ENCODE results near the gene NFATC2IP. TPM values are rescaled to one million over a fixed set of nuclear protein-coding genes. Genes with fewer than 3 reads are reported as not detected.

Gene NFATC2IP
- total RNA-seq, 2 donors from 2014 or later, result 81.1 to 97.6 TPM

DNA sequence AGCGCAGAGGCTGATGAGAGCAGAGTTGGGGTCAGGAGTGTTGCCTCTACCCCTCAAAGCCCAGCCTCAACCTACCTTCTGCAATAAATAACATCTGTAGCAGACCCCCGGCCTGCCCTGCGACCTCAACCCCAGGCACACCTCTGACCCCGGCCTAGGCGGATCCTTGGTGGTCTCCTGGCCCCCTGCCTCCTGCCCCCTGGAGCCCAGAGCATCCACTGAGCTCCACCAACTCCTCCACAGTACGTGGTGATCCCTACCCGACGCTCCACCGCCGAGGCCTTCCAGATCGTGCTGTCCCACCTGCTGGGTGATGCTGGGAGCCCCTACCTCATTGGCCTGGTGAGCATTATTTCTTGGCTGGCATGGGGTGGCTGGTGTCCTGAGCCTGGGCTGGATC, 32.2 kb downstream of the NFATC2IP start:
- ATAC-seq (replicated peaks in 1 of 2) (no peak), DNase-seq (no peak)
- Mint-ChIP-seq H3K4me3 (no peak overlapping the region), H3K27me3 (ENCODE audit: low read depth) (no peaks in the 10 kb centered on the region), H3K27ac (no peak overlapping the region), H3K9me3 (peaks cover 6 to 11% of the 10 kb centered on the region in 2 donors), H3K36me3 (ENCODE audit: insufficient read depth in 2 of 2) (peaks cover 27 to 48% of the 10 kb centered on the region in 2 donors), H3K4me1 (ENCODE audit: low read depth) (peaks cover 33% of the 10 kb centered on the region)

DNA sequence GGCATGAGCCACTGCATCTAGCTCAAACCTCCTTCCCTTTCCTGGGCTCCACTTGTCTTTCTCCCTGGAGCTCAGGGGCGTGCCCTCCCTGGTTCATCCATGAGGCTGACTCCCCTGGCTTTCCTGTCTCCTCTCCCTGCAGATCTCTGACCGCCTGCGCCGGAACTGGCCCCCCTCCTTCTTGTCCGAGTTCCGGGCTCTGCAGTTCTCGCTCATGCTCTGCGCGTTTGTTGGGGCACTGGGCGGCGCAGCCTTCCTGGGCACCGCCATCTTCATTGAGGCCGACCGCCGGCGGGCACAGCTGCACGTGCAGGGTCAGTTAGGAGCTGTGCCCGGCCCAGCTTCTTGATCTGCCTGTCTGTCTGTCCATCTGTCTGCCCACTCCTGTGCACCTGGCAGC, 32.9 kb downstream of the NFATC2IP start:
- no peak for DNase-seq
- no peaks in the 10 kb centered on the region for H3K27me3 Mint-ChIP-seq (ENCODE audit: low read depth)
- H3K27ac Mint-ChIP-seq, result peak overlapping the region; percentile 43
- peak overlapping the region; percentile 77 to 83 for H3K4me3 Mint-ChIP-seq
- peaks cover 33% of the 10 kb centered on the region for H3K4me1 Mint-ChIP-seq (ENCODE audit: low read depth)
- no peak for ATAC-seq (replicated peaks in 1 of 2)
- peaks cover 6 to 11% of the 10 kb centered on the region in 2 donors for H3K9me3 Mint-ChIP-seq
- H3K36me3 Mint-ChIP-seq (ENCODE audit: insufficient read depth in 2 of 2), result peaks cover 31 to 51% of the 10 kb centered on the region in 2 donors

DNA sequence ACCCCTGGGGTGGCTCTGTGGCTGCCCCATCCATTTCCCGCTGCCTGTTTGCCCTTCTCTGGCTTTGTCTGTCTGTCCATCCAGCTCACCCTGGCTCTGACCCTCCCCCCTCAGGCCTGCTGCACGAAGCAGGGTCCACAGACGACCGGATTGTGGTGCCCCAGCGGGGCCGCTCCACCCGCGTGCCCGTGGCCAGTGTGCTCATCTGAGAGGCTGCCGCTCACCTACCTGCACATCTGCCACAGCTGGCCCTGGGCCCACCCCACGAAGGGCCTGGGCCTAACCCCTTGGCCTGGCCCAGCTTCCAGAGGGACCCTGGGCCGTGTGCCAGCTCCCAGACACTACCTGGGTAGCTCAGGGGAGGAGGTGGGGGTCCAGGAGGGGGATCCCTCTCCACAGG, 33.4 kb downstream of the NFATC2IP start:
- Mint-ChIP-seq H3K4me1 (ENCODE audit: low read depth) (peaks cover 38% of the 10 kb centered on the region), H3K36me3 (ENCODE audit: insufficient read depth in 2 of 2) (peaks cover 31 to 55% of the 10 kb centered on the region in 2 donors), H3K27me3 (ENCODE audit: low read depth) (no peaks in the 10 kb centered on the region), H3K27ac (peak overlapping the region; percentile 93), H3K9me3 (peaks cover 6 to 11% of the 10 kb centered on the region in 2 donors), H3K4me3 (peak overlapping the region; percentile 77 to 83)
- no peak for DNase-seq
- ATAC-seq (replicated peaks in 1 of 2), result peak in 1 of 2 donors; percentile 1

DNA sequence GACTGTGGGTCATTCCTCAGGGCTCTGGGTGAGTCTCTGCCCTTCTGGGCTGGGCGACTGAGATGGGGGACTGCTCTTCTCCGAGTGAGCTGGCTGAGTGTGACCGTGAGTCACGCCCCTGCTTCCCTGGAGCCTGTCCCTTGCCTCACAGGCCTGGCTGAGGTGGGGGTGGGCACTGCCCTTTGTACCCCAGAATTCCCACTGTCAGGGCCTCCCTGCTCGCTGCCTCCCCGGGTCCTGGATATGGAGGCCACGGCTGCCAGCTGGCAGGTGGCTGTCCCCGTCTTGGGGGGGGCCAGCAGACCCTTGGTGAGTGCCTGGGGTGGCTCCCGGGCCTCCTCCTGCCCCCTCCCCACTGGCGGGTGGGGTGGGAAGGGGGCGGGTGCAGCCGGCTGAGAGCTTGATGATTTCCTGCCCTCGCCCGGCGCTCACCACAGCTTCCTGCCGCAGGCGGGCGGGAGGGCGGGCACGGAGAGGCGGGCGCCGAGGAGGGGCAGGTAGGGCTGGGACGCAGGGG, 33.9 kb downstream of the NFATC2IP start, which contains the start of gene LAT:
TSS of gene LAT (plus strand) at position 434 of the 517 bp plus-strand sequence. CDS start 366 bp downstream, outside the sequence.
- Mint-ChIP-seq H3K4me3 (peak within 1 kb of the TSS; percentile 95 to 99), H3K36me3 (ENCODE audit: insufficient read depth in 2 of 2) (peaks cover 34 to 58% of the 10 kb centered on the region in 2 donors), H3K9me3 (peaks cover 6 to 11% of the 10 kb centered on the region in 2 donors), H3K27me3 (ENCODE audit: low read depth) (no peaks in the 10 kb centered on the region), H3K4me1 (ENCODE audit: low read depth) (peaks cover 44% of the 10 kb centered on the region), H3K27ac (peak within 1 kb of the TSS; percentile 96)
- ATAC-seq (replicated peaks in 1 of 2), result peak; percentile 71 to 75
- DNase-seq, result peak; percentile 79 to 82

DNA sequence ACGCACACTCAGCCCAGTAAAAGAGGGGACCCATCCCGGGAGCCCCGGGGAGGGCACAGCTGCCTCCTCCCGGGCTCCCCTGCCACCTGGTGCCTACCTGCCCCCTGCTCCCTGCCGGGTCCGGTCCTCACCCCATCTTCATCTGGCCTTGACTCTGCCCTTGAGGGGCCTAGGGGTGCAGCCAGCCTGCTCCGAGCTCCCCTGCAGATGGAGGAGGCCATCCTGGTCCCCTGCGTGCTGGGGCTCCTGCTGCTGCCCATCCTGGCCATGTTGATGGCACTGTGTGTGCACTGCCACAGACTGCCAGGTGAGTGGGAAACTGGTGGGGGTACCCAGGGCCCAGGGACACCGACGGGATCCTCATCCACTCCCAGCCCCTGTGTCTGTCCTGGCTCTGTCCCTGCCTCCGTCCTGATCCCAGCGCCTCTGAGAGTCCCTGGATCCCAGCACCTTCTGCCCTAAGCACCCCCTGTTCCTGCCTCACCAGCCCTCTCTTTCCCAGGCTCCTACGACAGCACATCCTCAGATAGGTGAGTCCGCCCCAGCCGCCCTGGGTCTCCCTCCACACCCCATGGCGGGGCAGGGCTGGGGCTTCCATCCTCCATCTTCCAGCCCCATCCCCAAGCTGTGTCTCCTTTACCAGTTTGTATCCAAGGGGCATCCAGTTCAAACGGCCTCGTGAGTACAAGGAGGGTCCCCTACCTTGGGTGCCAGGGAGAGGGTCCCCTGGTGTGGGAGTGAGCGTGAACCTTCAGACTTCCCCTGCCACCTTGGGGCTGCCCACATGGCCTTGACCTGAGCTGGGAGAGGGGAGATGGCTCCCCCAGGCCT, 34.7 kb downstream of the NFATC2IP start:
- Mint-ChIP-seq H3K4me3 (peak overlapping the region; percentile 95 to 99), H3K36me3 (ENCODE audit: insufficient read depth in 2 of 2) (peaks cover 34 to 61% of the 10 kb centered on the region in 2 donors), H3K27ac (peak overlapping the region; percentile 96), H3K4me1 (ENCODE audit: low read depth) (peaks cover 51% of the 10 kb centered on the region), H3K27me3 (ENCODE audit: low read depth) (no peaks in the 10 kb centered on the region), H3K9me3 (peaks cover 6 to 11% of the 10 kb centered on the region in 2 donors)
- ATAC-seq (replicated peaks in 1 of 2) (peak; percentile 20 to 24), DNase-seq (peak in 1 of 2 donors; percentile 39)

DNA sequence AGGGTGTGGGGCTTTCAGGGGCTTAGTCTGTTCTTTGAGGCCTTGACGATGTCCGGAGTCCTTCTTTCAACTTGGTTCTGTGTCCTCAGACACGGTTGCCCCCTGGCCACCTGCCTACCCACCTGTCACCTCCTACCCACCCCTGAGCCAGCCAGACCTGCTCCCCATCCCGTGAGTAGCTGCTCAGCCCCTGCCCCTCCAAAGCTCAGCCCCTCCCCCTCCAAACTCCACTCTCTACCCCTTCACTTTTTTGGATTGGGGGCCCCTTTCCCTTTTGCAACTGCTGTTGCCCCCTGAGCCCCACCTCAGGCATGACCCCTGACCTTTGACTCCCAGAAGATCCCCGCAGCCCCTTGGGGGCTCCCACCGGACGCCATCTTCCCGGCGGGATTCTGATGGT, 35.3 kb downstream of the NFATC2IP start:
- H3K27ac Mint-ChIP-seq, result peak overlapping the region; percentile 96
- peak overlapping the region; percentile 95 to 99 for H3K4me3 Mint-ChIP-seq
- DNase-seq (no peak), ATAC-seq (replicated peaks in 1 of 2) (no peak)
- H3K4me1 Mint-ChIP-seq (ENCODE audit: low read depth), result peaks cover 58% of the 10 kb centered on the region
- peaks cover 6 to 11% of the 10 kb centered on the region in 2 donors for H3K9me3 Mint-ChIP-seq
- H3K27me3 Mint-ChIP-seq (ENCODE audit: low read depth), result no peaks in the 10 kb centered on the region
- H3K36me3 Mint-ChIP-seq (ENCODE audit: insufficient read depth in 2 of 2), result peaks cover 32 to 65% of the 10 kb centered on the region in 2 donors

DNA sequence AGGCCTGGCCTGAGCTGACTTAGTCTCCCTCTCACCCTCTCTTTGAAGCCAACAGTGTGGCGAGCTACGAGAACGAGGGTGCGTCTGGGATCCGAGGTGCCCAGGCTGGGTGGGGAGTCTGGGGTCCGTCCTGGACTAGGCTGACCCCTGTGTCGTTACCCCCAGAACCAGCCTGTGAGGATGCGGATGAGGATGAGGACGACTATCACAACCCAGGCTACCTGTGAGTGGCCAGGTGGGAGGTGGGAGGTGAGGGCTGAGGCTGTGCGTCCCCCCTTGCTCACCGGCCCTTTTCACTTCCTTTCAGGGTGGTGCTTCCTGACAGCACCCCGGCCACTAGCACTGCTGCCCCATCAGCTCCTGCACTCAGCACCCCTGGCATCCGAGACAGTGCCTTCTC, 35.8 kb downstream of the NFATC2IP start:
- ATAC-seq (replicated peaks in 1 of 2), result no peak
- Mint-ChIP-seq H3K4me3 (peak overlapping the region; percentile 95 to 99), H3K4me1 (ENCODE audit: low read depth) (peaks cover 62% of the 10 kb centered on the region), H3K9me3 (peaks cover 6 to 11% of the 10 kb centered on the region in 2 donors), H3K27me3 (ENCODE audit: low read depth) (no peaks in the 10 kb centered on the region), H3K36me3 (ENCODE audit: insufficient read depth in 2 of 2) (peaks cover 32 to 65% of the 10 kb centered on the region in 2 donors), H3K27ac (peak overlapping the region; percentile 96)
- DNase-seq, result no peak

DNA sequence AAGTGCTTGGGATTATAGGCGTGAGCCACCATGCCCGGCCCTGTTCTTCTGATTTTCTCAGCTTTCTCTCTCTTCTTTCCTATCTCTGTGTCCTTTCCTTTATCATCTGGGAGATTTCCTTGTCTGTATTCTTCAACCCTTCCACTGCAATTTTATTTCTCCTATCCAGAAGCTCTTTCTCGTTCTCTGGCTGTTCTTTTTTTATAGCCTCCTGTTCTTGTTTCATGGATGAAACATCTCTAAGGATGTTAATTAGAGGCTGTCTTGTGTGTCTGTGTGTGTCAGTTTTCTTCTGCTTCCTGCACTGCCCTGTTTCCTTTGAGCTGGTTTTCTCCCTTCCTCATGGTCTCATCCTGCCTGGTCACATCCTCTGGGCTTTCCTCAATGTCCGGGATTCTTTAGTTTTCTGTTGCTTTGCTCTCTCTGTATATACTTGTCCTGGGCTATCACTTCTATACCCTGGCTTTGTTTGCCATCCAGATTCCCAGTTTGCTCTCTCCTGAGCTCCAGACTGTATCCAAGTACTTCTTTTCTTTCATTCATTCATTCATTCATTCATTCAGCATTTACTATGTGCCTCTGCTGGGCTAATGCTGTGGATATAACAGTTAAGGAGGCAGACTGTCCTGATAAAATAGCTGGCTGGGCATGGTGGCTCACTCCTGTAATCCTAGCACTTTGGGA, 36.6 kb downstream of the NFATC2IP start:
- H3K36me3 Mint-ChIP-seq (ENCODE audit: insufficient read depth in 2 of 2), result peaks cover 28 to 58% of the 10 kb centered on the region in 2 donors
- peak overlapping the region; percentile 96 for H3K27ac Mint-ChIP-seq
- peak overlapping the region; percentile 95 to 99 for H3K4me3 Mint-ChIP-seq
- H3K9me3 Mint-ChIP-seq, result peaks cover 6% of the 10 kb centered on the region in 2 donors
- ATAC-seq (replicated peaks in 1 of 2), result no peak
- DNase-seq, result no peak
- peaks cover 66% of the 10 kb centered on the region for H3K4me1 Mint-ChIP-seq (ENCODE audit: low read depth)
- H3K27me3 Mint-ChIP-seq (ENCODE audit: low read depth), result no peaks in the 10 kb centered on the region

DNA sequence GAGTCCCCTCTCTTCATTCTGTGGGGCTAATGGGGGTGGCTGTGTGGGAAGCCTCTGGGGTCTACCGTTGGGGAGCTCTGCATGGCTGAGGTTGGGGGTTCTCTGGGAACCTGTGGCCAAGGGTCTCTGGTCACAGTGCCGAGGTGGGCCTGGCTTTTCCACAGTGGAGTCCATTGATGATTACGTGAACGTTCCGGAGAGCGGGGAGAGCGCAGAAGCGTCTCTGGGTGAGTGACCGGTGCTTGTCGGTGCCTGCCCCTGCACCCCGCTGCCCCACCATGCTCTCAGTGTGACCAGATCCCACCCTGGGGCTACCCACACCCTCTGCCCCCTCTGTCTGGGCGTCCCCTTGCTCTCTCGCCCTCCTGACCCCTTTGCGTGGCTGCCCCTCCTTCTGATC, 38.6 kb downstream of the NFATC2IP start:
- H3K4me1 Mint-ChIP-seq (ENCODE audit: low read depth), result peaks cover 72% of the 10 kb centered on the region
- peak overlapping the region; percentile 95 for H3K27ac Mint-ChIP-seq
- peak overlapping the region; percentile 72 to 99 for H3K4me3 Mint-ChIP-seq
- H3K9me3 Mint-ChIP-seq, result peaks cover 6% of the 10 kb centered on the region in 2 donors
- ATAC-seq (replicated peaks in 1 of 2) (no peak), DNase-seq (no peak)
- no peaks in the 10 kb centered on the region for H3K27me3 Mint-ChIP-seq (ENCODE audit: low read depth)
- H3K36me3 Mint-ChIP-seq (ENCODE audit: insufficient read depth in 2 of 2), result peaks cover 19 to 44% of the 10 kb centered on the region in 2 donors

DNA sequence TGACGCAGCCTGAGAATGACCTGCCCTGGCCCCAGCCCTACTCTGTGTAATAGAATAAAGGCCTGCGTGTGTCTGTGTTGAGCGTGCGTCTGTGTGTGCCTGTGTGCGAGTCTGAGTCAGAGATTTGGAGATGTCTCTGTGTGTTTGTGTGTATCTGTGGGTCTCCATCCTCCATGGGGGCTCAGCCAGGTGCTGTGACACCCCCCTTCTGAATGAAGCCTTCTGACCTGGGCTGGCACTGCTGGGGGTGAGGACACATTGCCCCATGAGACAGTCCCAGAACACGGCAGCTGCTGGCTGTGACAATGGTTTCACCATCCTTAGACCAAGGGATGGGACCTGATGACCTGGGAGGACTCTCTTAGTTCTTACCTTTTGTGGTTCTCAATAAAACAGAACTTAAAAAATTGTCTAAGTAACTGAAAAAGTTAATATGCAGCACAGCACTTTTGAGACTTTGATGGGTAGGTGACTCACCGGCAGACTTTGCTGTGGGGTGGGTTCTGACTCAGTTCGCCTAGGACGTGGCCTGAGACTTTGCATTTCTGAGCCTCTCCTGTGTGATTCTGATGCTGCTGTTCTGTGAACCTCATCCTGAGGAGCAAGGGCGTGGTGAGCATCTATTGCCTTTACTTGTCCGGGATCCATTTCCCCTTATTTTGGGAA, 39.8 kb downstream of the NFATC2IP start:
- peaks cover 71% of the 10 kb centered on the region for H3K4me1 Mint-ChIP-seq (ENCODE audit: low read depth)
- peak overlapping the region; percentile 72 to 99 for H3K4me3 Mint-ChIP-seq
- H3K9me3 Mint-ChIP-seq, result peaks cover 6% of the 10 kb centered on the region in 2 donors
- peaks cover 18 to 40% of the 10 kb centered on the region in 2 donors for H3K36me3 Mint-ChIP-seq (ENCODE audit: insufficient read depth in 2 of 2)
- peak; percentile 88 to 89 for ATAC-seq (replicated peaks in 1 of 2)
- peak overlapping the region; percentile 86 for H3K27ac Mint-ChIP-seq
- no peaks in the 10 kb centered on the region for H3K27me3 Mint-ChIP-seq (ENCODE audit: low read depth)
- DNase-seq, result peak; percentile 78 to 87

DNA sequence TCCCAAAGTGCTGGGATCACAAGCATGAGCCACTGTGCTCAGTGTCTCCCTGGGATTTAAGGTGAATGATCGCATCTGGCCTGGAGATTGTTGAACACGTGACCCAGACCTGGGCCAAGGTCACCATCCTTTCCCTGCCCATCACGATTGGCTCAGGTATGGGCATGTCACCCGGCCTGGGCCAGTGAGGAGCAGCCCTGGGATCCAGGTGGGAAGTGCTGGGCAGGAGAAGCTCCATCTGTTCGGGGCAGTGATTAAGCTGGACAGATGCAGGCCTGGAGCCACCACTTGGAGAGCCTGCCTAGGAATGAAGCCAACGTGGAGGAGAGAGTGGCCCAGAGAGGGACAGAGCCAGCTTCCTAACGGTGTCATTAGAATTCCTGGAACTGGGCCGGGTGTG, 41.0 kb downstream of the NFATC2IP start:
- H3K4me1 Mint-ChIP-seq (ENCODE audit: low read depth), result peaks cover 74% of the 10 kb centered on the region
- H3K36me3 Mint-ChIP-seq (ENCODE audit: insufficient read depth in 2 of 2), result peaks cover 15 to 32% of the 10 kb centered on the region in 2 donors
- no peaks in the 10 kb centered on the region for H3K27me3 Mint-ChIP-seq (ENCODE audit: low read depth)
- DNase-seq (no peak), ATAC-seq (replicated peaks in 1 of 2) (no peak)
- H3K9me3 Mint-ChIP-seq, result peaks cover 6% of the 10 kb centered on the region in 2 donors
- H3K27ac Mint-ChIP-seq, result no peak overlapping the region
- H3K4me3 Mint-ChIP-seq, result peak overlapping the region in 1 of 2 donors; percentile 17

DNA sequence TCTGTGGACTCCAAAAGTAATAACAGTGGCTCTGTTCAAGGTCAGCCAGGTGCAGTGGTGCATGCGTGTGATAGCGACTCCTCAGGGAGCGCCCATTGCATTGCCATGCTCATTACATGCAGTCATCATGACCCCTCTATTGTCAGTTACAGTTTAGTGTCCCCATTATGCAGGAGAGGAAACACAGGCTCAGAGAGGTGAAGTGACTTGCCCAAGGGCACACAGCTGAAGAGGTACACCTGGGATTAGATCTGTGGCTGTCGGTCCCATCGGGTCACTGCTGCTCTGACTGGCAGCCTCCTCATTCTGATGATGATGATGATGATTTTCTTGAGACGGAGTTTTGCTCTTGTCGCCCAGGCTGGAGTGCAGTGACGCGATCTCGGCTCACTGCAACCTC, 41.8 kb downstream of the NFATC2IP start:
- Mint-ChIP-seq H3K36me3 (ENCODE audit: insufficient read depth in 2 of 2) (peaks cover 10 to 26% of the 10 kb centered on the region in 2 donors), H3K9me3 (peaks cover 1% of the 10 kb centered on the region in 2 donors), H3K4me1 (ENCODE audit: low read depth) (peaks cover 71% of the 10 kb centered on the region), H3K27me3 (ENCODE audit: low read depth) (no peaks in the 10 kb centered on the region), H3K27ac (no peak overlapping the region), H3K4me3 (no peak overlapping the region)
- ATAC-seq (replicated peaks in 1 of 2) (no peak), DNase-seq (no peak)
